GM18867 (cell line): Measurements from ENCODE around the gene PROSER3.

ENCODE experiments used
- ATAC-seq: cut with Tn5 transposase; IDR thresholded peaks from one replicate; pipeline ENCODE4 v1.9.1; 2021; ENCODE audit warnings: mild to moderate bottlenecking, moderate library complexity; ENCODE audit not compliant: unreplicated experiment

Gene PROSER3

GRCh38 chr19:35816846-35817245 is 58.9 kb downstream of the PROSER3 start:
- no peak for ATAC-seq

- no peak for ATAC-seq
These were observed 60.5 kb downstream of the PROSER3 start for GRCh38 chr19:35818445-35818844.
